Esophagus muscularis mucosa (tissue), 4 donors: Measurements from ENCODE around the gene FCRLB.

Experiments
- CTCF ChIP-seq, 3 experiments: fragments of 200-600 bp in 2 of 3; fragments of 450-650 bp in 1 of 3; sonication (generic) in 2 of 3; IDR thresholded peaks; one replicate each; pipeline ENCODE4 v1.5.1; 2017 to 2019; ENCODE audit warnings: antibody characterized with exemption in 3 of 3, mild to moderate bottlenecking in 2 of 3, moderate library complexity in 1 of 3
- EP300 ChIP-seq: sonication (generic); formaldehyde crosslinking; IDR thresholded peaks from one replicate; pipeline ENCODE4 v1.6.1; 2017; ENCODE audit warnings: antibody characterized with exemption
- POLR2A ChIP-seq: fragments of 450-650 bp; IDR thresholded peaks from one replicate; pipeline ENCODE4 v1.6.1; 2017; ENCODE audit warnings: antibody characterized with exemption, moderate library complexity, mild to moderate bottlenecking, low read depth
- POLR2AphosphoS5 ChIP-seq, 2 donors: sonication (generic); formaldehyde crosslinking; IDR thresholded peaks; one replicate each; pipeline ENCODE4 v1.6.1; 2017; ENCODE audit warnings: antibody characterized with exemption in 2 of 2

- TF ChIP-seq CTCF (IDR thresholded peaks at IDR 0.05) (no peak), POLR2A (no peak), EP300 (no peak), POLR2AphosphoS5 (IDR thresholded peaks at IDR 0.05) (no peak)
Observed at GRCh38 chr1:161771973-161772372, 50.6 kb downstream of the FCRLB start.
